Spleen (tissue), 7 donors: ENCODE measurements around the gene EXOC3L1.

Experiments used
- CTCF ChIP-seq, 11 experiments: fragments of 200-600 bp in 7 of 11; fragments of 450-650 bp in 4 of 11; sonication (generic) in 4 of 11; IDR thresholded peaks in 8 of 11; conservative IDR thresholded peaks in 3 of 11; 1 replicate in 7 of 11; 2 replicates in 4 of 11; pipeline versions ENCODE4 v1.4.0 to v1.8.0; 2016 to 2021; ENCODE audit warnings: antibody characterized with exemption in 11 of 11, inconsistent platforms in 4 of 11, mild to moderate bottlenecking in 1 of 11
- POLR2A ChIP-seq, 3 donors: fragments of 450-650 bp; IDR thresholded peaks; one replicate each; pipeline ENCODE4 v1.5.1; 2017; ENCODE audit warnings: antibody characterized with exemption in 3 of 3, mild to moderate bottlenecking in 1 of 3
- POLR2AphosphoS5 ChIP-seq, 3 donors: sonication (generic); formaldehyde crosslinking; IDR thresholded peaks; one replicate each; pipeline ENCODE4 v1.5.1; 2017; ENCODE audit warnings: antibody characterized with exemption in 3 of 3
- donor health status: DM: no; HTN: no; CAD: no; lungs with moderate emphysema.
- donor health status: DM: no; HTN: no; CAD: no.
- donor health status: DM: no; HTN: no; CAD: no.

- no peak for TF ChIP-seq CTCF (IDR thresholded peaks at IDR 0.05 in 8 of 11, conservative IDR thresholded peaks at IDR 0.05 in 3 of 11)
- TF ChIP-seq POLR2A (IDR thresholded peaks at IDR 0.05), result no peak
- TF ChIP-seq POLR2AphosphoS5 (IDR thresholded peaks at IDR 0.05), result no peak
Observed at GRCh38 chr16:67176662-67177061, 13.3 kb downstream of the EXOC3L1 start.
